HFF-Myc (cell line): ENCODE measurements around the gene GFY.

ENCODE experiments used
- DNase-seq: peaks from one replicate; pipeline ENCODE4 v3.0.0-alpha.2; 2011; ENCODE audit warnings: low read depth; ENCODE audit errors: extremely low read depth
- H3K4me3 ChIP-seq: replicated peaks from 2 replicates; pipeline ENCODE4 v1.5.1; 2011; ENCODE audit warnings: low read depth, mild to moderate bottlenecking, control low read depth, low read length
- CTCF ChIP-seq: IDR thresholded peaks from 2 replicates; pipeline ENCODE4 v1.5.1; 2012; ENCODE audit warnings: mild to moderate bottlenecking, low read depth, low read length, control low read depth; ENCODE audit errors: missing control alignments

GFY gene

GRCh38 chr19:49451430-49452181 is 26.4 kb downstream of the GFY start, which contains the start of gene PIH1D1:
PIH1D1 (minus strand) TSS chr19:49451814; CDS start chr19:49451574, 240 bp downstream.
- peak within 1 kb of the TSS; percentile 95 for H3K4me3 ChIP-seq
- DNase-seq, result peak; percentile 100
- no peak for TF ChIP-seq CTCF

GRCh38 chr19:49453013-49453756 is 28.0 kb downstream of the GFY start, which contains the start of gene ALDH16A1:
ALDH16A1 (plus strand) TSS chr19:49453225; CDS start chr19:49453332, 107 bp downstream.
- DNase-seq, result peak; percentile 93
- H3K4me3 ChIP-seq, result peak within 1 kb of the TSS; percentile 62
- no peak for TF ChIP-seq CTCF

- no peak for TF ChIP-seq CTCF
- DNase-seq, result no peak
- peak overlapping the region; percentile 62 for H3K4me3 ChIP-seq
Observed at GRCh38 chr19:49453757-49454240, 28.6 kb downstream of the GFY start.

GRCh38 chr19:49455773-49456172 is 30.6 kb downstream of the GFY start:
- no peak overlapping the region for H3K4me3 ChIP-seq
- DNase-seq, result no peak
- no peak for TF ChIP-seq CTCF

GRCh38 chr19:49456326-49456725 is 31.1 kb downstream of the GFY start:
- no peak overlapping the region for H3K4me3 ChIP-seq
- DNase-seq, result no peak
- no peak for TF ChIP-seq CTCF

- DNase-seq, result no peak
- no peak overlapping the region for H3K4me3 ChIP-seq
- TF ChIP-seq CTCF, result no peak
Observed at GRCh38 chr19:49458567-49458903, 33.3 kb downstream of the GFY start.
